MM.1S (cell line): ENCODE results near the gene INSC.

Experiments used
- DNase-seq: peaks from one replicate; pipeline ENCODE4 v3.0.0-alpha.2; 2015
- H2AFZ ChIP-seq: fragments of 300-600 bp; sonication (generic); 2 replicates; pipeline ENCODE4 v1.6.0; 2016; ENCODE audit warnings: antibody characterized with exemption, low read length
- H3F3A ChIP-seq: fragments of 300-600 bp; sonication (generic); 2 replicates; pipeline ENCODE4 v1.6.1; 2016; ENCODE audit warnings: mild to moderate bottlenecking, antibody characterized with exemption, low read length, moderate library complexity, mixed read lengths; ENCODE audit not compliant: insufficient read depth
- H3K27ac ChIP-seq: fragments of 300-600 bp; sonication (generic); 2 replicates; pipeline ENCODE4 v1.5.1; 2016; ENCODE audit warnings: mild to moderate bottlenecking, low read length
- H3K27me3 ChIP-seq: fragments of 300-600 bp; sonication (generic); replicated peaks from 2 replicates; pipeline ENCODE4 v1.6.0; 2016; ENCODE audit warnings: low read length; ENCODE audit not compliant: insufficient read depth
- H3K36me3 ChIP-seq: fragments of 300-600 bp; sonication (generic); replicated peaks from 2 replicates; pipeline ENCODE4 v1.6.1; 2016; ENCODE audit warnings: mild to moderate bottlenecking, low read length, mixed read lengths; ENCODE audit not compliant: insufficient read depth
- H3K4me1 ChIP-seq: fragments of 300-600 bp; sonication (generic); 2 replicates; pipeline ENCODE4 v1.6.1; 2016; ENCODE audit warnings: low read length, mixed read lengths
- H3K4me2 ChIP-seq: fragments of 300-600 bp; sonication (generic); 2 replicates; pipeline ENCODE4 v1.6.0; 2016; ENCODE audit warnings: low read depth, low read length
- H3K4me3 ChIP-seq: fragments of 300-600 bp; sonication (generic); 2 replicates; pipeline ENCODE4 v1.5.1; 2016; ENCODE audit warnings: low read length, mixed read lengths
- H3K79me2 ChIP-seq: fragments of 300-600 bp; sonication (generic); 2 replicates; pipeline ENCODE4 v1.6.1; 2016; ENCODE audit warnings: mixed run types, low read length, mixed read lengths
- H3K9ac ChIP-seq: fragments of 300-600 bp; sonication (generic); 2 replicates; pipeline ENCODE4 v1.6.1; 2016; ENCODE audit warnings: low read length, mixed read lengths
- H3K9me2 ChIP-seq: fragments of 300-600 bp; sonication (generic); replicated peaks from 2 replicates; pipeline ENCODE4 v1.6.1; 2016; ENCODE audit warnings: mild to moderate bottlenecking, low read length, mixed read lengths; ENCODE audit not compliant: insufficient read depth
- H3K9me3 ChIP-seq: fragments of 300-600 bp; sonication (generic); replicated peaks from 2 replicates; pipeline ENCODE4 v1.6.1; 2016; ENCODE audit warnings: mild to moderate bottlenecking, low read length, mixed read lengths; ENCODE audit not compliant: insufficient read depth
- H4K20me1 ChIP-seq: fragments of 300-600 bp; sonication (generic); 2 replicates; pipeline ENCODE4 v1.6.1; 2016; ENCODE audit warnings: mild to moderate bottlenecking, low read length, moderate library complexity, mixed read lengths; ENCODE audit not compliant: insufficient read depth
- CTCF ChIP-seq: fragments of 300-600 bp; sonication (generic); IDR thresholded peaks from 2 replicates; pipeline ENCODE4 v1.5.1; 2016; ENCODE audit warnings: antibody characterized with exemption, low read length, mixed read lengths
- EZH2 ChIP-seq: fragments of 300-600 bp; sonication (generic); optimal IDR thresholded peaks from 2 replicates; pipeline ENCODE3; 2017; ENCODE audit warnings: low read depth, mild to moderate bottlenecking, antibody characterized with exemption, low read length, mixed read lengths
- EZH2phosphoT487 ChIP-seq: fragments of 300-600 bp; sonication (generic); IDR thresholded peaks from 2 replicates; pipeline ENCODE4 v1.6.1; 2018; ENCODE audit warnings: antibody characterized with exemption, low read length

Gene INSC

DNA sequence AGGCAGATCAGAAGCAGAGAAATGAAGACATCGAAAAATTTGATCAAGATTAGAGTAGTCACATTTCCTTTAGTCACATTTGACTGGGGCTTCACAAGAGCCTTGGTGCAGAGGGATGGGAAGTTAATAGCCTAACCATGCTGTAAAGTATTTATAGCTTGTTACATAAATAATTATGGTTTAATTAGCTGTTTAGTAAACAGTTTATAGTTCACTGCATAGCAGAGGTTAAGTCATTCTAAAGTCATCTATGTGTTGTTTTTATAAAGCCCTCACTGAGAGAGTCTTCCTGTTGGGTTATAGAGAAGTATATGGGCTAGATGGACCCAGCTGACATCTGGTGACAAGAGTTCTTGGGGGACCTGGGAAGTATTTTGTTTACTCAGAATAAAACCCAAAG lies 47.1 kb downstream of the INSC start:
- H3K9me3 ChIP-seq: no peaks in the 10 kb centered on the region

DNA sequence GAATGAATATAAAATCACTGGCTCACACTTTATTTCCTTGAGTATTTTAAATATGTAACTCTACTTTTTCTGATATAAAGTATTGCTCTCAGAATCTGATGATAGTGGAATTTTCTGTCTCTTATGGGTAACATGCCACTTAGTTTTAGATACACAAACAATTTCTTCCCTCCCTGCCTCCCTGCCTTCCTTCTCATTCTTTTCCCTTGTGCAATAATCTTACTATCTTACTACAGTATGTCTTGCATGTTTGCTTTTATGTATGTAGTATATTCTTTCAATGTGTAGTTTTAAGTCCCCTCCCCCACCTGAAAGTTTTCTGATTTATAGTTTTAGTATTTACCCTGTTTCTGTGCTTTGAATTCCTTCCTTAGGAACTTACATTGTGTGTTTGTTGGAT lies 48.4 kb downstream of the INSC start:
- Histone ChIP-seq H3K9me3 (no peaks in the 10 kb centered on the region), H3K9me2 (no peaks in the 10 kb centered on the region), H3F3A (no peaks in the 10 kb centered on the region), H3K36me3 (no peaks in the 10 kb centered on the region), H3K27me3 (no peaks in the 10 kb centered on the region), H3K9ac (no peak overlapping the region), H3K27ac (no peak overlapping the region), H3K4me1 (0 out of 2 replicates have a peak, but pooled peaks cover 6% of the 10 kb centered on the region), H4K20me1 (no peaks in the 10 kb centered on the region), H3K79me2 (no peaks in the 10 kb centered on the region), H2AFZ (no peak overlapping the region), H3K4me2 (no peak overlapping the region), H3K4me3 (no peak overlapping the region)
- TF ChIP-seq EZH2: no peak
- no peak for TF ChIP-seq CTCF
- TF ChIP-seq EZH2phosphoT487: no peak
- DNase-seq: no peak

More for the DNA sequence above, 47.1 kb downstream of the INSC start:
- no peak for DNase-seq
- Histone ChIP-seq H3K9me2 (no peaks in the 10 kb centered on the region), H3F3A (no peaks in the 10 kb centered on the region), H3K27ac (no peak overlapping the region), H3K27me3 (no peaks in the 10 kb centered on the region), H3K4me3 (no peak overlapping the region), H3K4me1 (0 out of 2 replicates have a peak, but pooled peaks cover 6% of the 10 kb centered on the region), H3K9ac (no peak overlapping the region), H2AFZ (no peak overlapping the region), H4K20me1 (no peaks in the 10 kb centered on the region), H3K4me2 (no peak overlapping the region), H3K36me3 (no peaks in the 10 kb centered on the region), H3K79me2 (no peaks in the 10 kb centered on the region)
- no peak for TF ChIP-seq CTCF

GRCh38 chr11:15166204-15166603 lies 51.5 kb downstream of the INSC start:
- Histone ChIP-seq H3K4me2 (no peak overlapping the region), H3K27me3 (no peaks in the 10 kb centered on the region), H3K27ac (no peak overlapping the region), H3K4me3 (no peak overlapping the region), H3K36me3 (no peaks in the 10 kb centered on the region), H3K9ac (no peak overlapping the region), H2AFZ (no peak overlapping the region), H3K9me2 (no peaks in the 10 kb centered on the region), H3K4me1 (no peaks in the 10 kb centered on the region), H4K20me1 (no peaks in the 10 kb centered on the region), H3K9me3 (no peaks in the 10 kb centered on the region), H3F3A (no peaks in the 10 kb centered on the region), H3K79me2 (no peaks in the 10 kb centered on the region)
- no peak for DNase-seq
- TF ChIP-seq EZH2phosphoT487 (no peak), CTCF (no peak), EZH2 (no peak)
